Esophagus muscularis mucosa (tissue), 4 donors: Measurements from ENCODE around the gene C2orf78.

ENCODE experiments used
- EP300 ChIP-seq: sonication (generic); formaldehyde crosslinking; IDR thresholded peaks from one replicate; pipeline ENCODE4 v1.6.1; 2017; ENCODE audit warnings: antibody characterized with exemption
- POLR2AphosphoS5 ChIP-seq, 2 donors: sonication (generic); formaldehyde crosslinking; IDR thresholded peaks; one replicate each; pipeline ENCODE4 v1.6.1; 2017; ENCODE audit warnings: antibody characterized with exemption in 2 of 2
- TF ChIP-seq, protein P1 (sequence below), 3 experiments: fragments of 200-600 bp in 2 of 3; fragments of 450-650 bp in 1 of 3; sonication (generic) in 2 of 3; IDR thresholded peaks; one replicate each; pipeline ENCODE4 v1.5.1; 2017 to 2019; ENCODE audit warnings: antibody characterized with exemption in 3 of 3, mild to moderate bottlenecking in 2 of 3, moderate library complexity in 1 of 3

GRCh38 chr2:73766349-73766748, 17.6 kb upstream of the C2orf78 start:
- TF ChIP-seq, protein P1, sequence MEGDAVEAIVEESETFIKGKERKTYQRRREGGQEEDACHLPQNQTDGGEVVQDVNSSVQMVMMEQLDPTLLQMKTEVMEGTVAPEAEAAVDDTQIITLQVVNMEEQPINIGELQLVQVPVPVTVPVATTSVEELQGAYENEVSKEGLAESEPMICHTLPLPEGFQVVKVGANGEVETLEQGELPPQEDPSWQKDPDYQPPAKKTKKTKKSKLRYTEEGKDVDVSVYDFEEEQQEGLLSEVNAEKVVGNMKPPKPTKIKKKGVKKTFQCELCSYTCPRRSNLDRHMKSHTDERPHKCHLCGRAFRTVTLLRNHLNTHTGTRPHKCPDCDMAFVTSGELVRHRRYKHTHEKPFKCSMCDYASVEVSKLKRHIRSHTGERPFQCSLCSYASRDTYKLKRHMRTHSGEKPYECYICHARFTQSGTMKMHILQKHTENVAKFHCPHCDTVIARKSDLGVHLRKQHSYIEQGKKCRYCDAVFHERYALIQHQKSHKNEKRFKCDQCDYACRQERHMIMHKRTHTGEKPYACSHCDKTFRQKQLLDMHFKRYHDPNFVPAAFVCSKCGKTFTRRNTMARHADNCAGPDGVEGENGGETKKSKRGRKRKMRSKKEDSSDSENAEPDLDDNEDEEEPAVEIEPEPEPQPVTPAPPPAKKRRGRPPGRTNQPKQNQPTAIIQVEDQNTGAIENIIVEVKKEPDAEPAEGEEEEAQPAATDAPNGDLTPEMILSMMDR (IDR thresholded peaks at IDR 0.05), result no peak
- TF ChIP-seq EP300 (no peak), POLR2AphosphoS5 (IDR thresholded peaks at IDR 0.05) (no peak)
